Gastroesophageal sphincter (tissue), 3 donors: ENCODE measurements around the gene TNFAIP3.

Source experiments
- EP300 ChIP-seq: sonication (generic); formaldehyde crosslinking; IDR thresholded peaks from one replicate; pipeline ENCODE4 v1.6.1; 2017; ENCODE audit warnings: antibody characterized with exemption, mild to moderate bottlenecking
- POLR2AphosphoS5 ChIP-seq: sonication (generic); formaldehyde crosslinking; IDR thresholded peaks from one replicate; pipeline ENCODE4 v1.6.1; 2017; ENCODE audit warnings: antibody characterized with exemption
- TF ChIP-seq, protein P1 (sequence below), 4 experiments: fragments of 200-600 bp in 2 of 4; fragments of 450-650 bp in 2 of 4; sonication (generic) in 1 of 4; IDR thresholded peaks; one replicate each; pipeline ENCODE4 v1.5.1; 2017 to 2019; ENCODE audit warnings: antibody characterized with exemption in 4 of 4, mild to moderate bottlenecking in 2 of 4, moderate library complexity in 2 of 4

DNA sequence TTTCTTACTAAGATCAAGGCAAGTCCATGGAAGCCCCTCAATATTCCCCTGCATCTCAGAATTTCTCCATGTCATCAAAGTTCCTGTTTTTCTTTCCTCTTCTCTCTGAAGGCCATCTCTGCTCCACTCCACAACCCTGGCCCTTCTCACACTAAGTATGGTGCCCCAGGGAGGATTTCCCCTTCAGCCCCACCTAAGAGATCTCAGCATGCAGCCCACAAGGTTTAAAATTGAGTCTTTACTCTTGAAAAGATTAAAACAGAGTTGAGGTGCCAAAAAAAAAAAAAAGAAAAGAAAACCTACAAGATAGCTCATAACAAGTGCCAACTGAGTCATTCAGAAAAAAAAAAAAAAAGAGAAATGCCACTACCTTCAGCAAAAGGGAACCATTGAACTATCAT lies 36.5 kb upstream of the TNFAIP3 start:
- TF ChIP-seq, protein P1, sequence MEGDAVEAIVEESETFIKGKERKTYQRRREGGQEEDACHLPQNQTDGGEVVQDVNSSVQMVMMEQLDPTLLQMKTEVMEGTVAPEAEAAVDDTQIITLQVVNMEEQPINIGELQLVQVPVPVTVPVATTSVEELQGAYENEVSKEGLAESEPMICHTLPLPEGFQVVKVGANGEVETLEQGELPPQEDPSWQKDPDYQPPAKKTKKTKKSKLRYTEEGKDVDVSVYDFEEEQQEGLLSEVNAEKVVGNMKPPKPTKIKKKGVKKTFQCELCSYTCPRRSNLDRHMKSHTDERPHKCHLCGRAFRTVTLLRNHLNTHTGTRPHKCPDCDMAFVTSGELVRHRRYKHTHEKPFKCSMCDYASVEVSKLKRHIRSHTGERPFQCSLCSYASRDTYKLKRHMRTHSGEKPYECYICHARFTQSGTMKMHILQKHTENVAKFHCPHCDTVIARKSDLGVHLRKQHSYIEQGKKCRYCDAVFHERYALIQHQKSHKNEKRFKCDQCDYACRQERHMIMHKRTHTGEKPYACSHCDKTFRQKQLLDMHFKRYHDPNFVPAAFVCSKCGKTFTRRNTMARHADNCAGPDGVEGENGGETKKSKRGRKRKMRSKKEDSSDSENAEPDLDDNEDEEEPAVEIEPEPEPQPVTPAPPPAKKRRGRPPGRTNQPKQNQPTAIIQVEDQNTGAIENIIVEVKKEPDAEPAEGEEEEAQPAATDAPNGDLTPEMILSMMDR (IDR thresholded peaks at IDR 0.05), result no peak
- TF ChIP-seq EP300 (no peak), POLR2AphosphoS5 (no peak)
